GM12801 (cell line): Measurements from ENCODE around the gene KIF21A.

ENCODE experiments used
- CTCF ChIP-seq: IDR thresholded peaks from one replicate; pipeline ENCODE4 v1.5.1; 2011; ENCODE audit warnings: control low read depth; ENCODE audit not compliant: insufficient read length; ENCODE audit errors: extremely low read depth

KIF21A gene

DNA sequence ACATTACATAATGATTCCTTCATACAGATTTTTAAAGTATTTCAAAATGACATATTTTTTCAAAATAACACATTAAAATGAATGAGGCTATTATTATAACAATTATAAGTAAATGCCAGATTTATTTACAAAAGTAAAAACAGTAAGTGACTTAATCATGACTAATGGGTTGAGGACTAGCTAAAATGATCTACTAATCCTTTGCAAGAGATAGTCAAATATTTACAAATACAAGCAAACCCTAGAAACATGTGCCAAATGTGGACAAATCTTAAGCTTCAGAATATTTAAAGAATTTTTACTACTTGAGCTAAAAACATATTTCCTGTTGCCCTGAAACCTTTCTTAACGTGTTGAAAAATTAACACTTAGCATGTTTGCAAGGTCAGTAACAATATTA lies 74.8 kb downstream of the KIF21A start:
- no peak for TF ChIP-seq CTCF

DNA sequence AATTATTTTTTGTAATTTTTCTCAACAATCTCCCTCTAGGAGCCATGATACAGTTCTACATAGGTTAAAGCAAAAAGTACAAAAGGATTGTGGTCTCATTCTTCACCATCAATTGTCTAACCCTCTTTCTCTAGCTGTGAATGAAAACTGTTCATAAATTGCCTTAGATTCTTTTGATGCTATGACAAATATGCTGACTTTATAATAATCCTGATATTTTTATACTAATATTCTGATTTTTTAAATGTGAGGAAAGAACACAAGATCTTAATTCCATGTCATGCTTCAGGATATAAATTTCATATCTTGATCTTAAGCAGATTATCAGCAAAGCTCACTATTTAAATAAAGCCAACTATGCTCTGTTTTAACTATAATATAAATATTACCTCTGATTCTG lies 75.4 kb downstream of the KIF21A start:
- no peak for TF ChIP-seq CTCF

DNA sequence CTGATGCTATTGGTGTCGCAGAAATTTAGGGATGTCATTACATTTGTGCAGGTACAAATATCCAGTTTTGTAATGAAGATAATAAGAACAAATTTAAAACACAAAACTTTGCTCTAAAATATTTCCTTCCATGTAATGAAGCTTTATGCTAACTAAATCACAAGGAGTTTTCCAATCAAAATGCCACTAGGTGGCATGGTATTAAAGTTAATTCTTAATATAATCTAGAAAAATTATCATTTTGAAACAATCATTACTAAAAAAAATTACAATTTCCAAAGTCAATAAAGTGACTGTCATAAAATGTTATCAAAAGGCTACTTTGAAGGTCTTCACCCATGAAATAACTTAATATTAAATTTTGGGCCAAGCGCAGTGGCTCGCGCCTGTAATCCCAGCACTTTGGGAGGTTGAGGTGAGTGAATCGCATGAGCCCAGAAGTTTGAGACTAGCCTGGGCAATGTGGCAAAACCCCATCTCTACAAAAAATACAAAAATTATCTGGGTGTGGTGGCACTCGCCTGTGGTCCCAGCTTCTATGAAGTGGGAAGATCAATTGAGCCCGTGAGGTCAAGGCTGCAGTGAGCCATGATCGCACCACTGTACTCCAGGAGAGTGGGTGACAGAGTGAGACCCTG lies 77.4 kb downstream of the KIF21A start:
- no peak for TF ChIP-seq CTCF

DNA sequence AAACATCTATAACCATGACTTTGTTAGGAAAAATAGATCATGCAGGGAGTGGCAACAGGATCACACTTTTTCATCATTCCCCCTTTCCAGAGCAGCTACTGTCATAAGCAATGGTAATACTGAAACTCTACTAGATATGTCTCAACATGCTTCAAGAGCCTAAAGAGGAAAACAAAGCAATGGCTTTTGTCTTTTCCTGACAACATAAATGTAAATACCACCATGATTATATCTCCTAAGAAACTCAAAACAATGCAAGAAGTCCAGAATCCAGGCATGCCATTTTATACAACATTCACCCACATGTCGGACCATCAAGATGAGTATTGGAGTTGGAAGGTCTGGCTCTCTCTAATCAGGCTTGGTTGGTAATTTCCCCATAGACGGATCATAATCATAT lies 78.7 kb downstream of the KIF21A start:
- TF ChIP-seq CTCF = no peak

DNA sequence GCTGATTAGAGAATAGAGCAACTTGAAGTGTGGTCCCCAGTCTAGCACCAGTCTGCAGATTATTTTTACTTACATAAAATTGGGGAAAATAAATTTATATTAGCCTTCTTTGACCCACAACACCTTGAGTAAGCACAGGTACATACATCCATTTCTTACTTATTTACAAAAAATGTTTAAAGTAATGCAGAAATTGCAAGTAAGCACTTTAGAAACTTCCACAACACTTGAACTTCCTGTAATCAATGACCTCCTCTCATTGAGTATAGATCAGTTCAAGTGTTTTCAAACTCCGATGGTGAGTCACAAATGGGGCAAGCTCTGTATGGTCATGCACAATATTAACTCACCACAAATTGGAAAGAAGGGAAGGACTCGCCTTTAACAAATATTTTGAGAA lies 83.3 kb downstream of the KIF21A start:
- no peak for TF ChIP-seq CTCF

GRCh38 chr12:39357041-39357440 lies 85.9 kb downstream of the KIF21A start:
- TF ChIP-seq CTCF = no peak

GRCh38 chr12:39355841-39356240 lies 87.1 kb downstream of the KIF21A start:
- TF ChIP-seq CTCF = no peak
